Measurements from ENCODE around the gene KSR2. TPM values are rescaled to one million over a fixed set of nuclear protein-coding genes. Genes with fewer than 3 reads are reported as not detected.
"Not testable (repeated sequence)": the region's sequence is repeated elsewhere in the genome, so short reads cannot be mapped to it uniquely, and the experiment has no call there.

Gene KSR2
- total RNA-seq, 2 donors from 2014 or later = 0.02 to 0.04 TPM

GRCh38 chr12:117827660-117828059 lies 141.1 kb downstream of the KSR2 start:
- no peak overlapping the region for H3K27ac Mint-ChIP-seq
- peaks cover 12 to 24% of the 10 kb centered on the region in 2 donors for H3K9me3 Mint-ChIP-seq
- DNase-seq (ENCODE audit: low spot score in 2 of 2) = no peak
- no peak for ATAC-seq
- H3K36me3 Mint-ChIP-seq = peaks cover 9 to 12% of the 10 kb centered on the region in 2 donors

- DNase-seq (ENCODE audit: low spot score in 2 of 2) (no peak), ATAC-seq (no peak)
- Mint-ChIP-seq H3K27ac (no peak overlapping the region), H3K9me3 (peaks cover 12 to 26% of the 10 kb centered on the region in 2 donors), H3K36me3 (peaks cover 9 to 12% of the 10 kb centered on the region in 2 donors)
Observed at GRCh38 chr12:117825827-117826226, 143.0 kb downstream of the KSR2 start.

DNA sequence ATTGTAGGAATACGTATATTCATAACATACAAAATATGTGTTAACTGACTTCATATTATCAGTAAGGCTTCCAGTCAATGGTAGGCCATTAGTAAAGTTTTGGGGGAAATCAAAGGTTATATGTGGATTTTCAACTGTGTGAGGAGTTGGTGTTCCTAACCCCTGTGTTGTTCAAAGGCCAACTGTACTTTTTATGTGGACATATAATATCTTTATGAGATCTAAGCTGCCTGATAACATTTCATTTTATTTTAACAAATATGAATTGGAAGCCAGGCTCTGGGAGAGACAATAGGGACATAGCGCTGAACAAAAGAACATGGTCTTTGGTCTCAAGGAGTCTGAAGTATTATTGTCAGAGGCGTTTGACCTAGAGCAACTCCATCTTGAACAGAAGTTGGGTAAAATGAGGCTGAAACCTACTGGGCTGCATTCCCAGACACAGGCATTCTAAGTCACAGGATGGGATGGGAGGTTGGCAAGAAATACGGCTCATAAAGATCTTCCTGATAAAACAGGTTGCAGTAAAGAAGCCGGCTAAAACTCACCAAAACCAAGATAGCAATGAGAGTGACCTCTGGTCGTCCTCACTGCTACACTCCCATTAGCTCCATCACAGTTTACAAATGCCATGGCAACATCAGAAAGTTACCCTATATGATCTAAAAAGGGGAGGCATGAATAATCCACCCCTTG lies 147.2 kb downstream of the KSR2 start:
- H3K9me3 Mint-ChIP-seq = peaks cover 8 to 10% of the 10 kb centered on the region in 2 donors
- no peak overlapping the region for H3K27ac Mint-ChIP-seq
- no peaks in the 10 kb centered on the region for H3K36me3 Mint-ChIP-seq
- ATAC-seq (no peak), DNase-seq (ENCODE audit: low spot score in 2 of 2) (no peak)

DNA sequence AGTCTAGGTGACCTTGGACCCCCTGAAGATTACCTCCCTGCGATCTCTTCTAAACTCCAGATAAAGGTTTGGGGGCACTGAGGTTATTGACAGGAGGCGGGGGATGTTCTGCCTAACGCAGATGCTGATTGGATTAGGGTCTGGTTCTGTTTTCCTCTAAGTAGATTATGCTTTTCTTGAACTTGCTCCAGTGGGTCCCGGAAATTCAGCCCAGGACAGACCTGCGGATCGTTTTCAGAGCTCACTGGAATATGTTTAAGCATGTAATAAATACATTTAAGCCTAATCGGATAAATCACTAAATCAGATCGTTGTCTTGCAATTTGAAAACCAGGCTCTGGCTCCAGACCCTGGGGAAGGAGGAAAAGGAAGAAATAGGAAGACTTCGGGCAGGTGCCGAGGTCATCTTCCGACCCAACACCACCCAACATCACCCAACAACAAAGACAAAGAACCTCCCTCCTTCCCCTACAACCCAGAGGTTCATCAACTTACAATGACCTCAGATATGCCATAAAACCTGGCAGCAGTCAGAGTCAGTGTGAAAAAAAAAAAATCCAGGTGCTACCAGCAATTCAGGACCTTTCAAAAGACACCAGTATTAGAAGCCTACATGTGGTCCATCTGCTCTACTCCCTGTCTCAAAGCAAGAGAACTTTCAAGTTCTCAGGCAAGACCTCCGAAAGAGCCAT lies 148.4 kb downstream of the KSR2 start:
- peaks cover 9 to 14% of the 10 kb centered on the region in 2 donors for H3K9me3 Mint-ChIP-seq
- DNase-seq (ENCODE audit: low spot score in 2 of 2) (no peak), ATAC-seq (no peak)
- H3K27ac Mint-ChIP-seq = no peak overlapping the region
- no peaks in the 10 kb centered on the region for H3K36me3 Mint-ChIP-seq

DNA sequence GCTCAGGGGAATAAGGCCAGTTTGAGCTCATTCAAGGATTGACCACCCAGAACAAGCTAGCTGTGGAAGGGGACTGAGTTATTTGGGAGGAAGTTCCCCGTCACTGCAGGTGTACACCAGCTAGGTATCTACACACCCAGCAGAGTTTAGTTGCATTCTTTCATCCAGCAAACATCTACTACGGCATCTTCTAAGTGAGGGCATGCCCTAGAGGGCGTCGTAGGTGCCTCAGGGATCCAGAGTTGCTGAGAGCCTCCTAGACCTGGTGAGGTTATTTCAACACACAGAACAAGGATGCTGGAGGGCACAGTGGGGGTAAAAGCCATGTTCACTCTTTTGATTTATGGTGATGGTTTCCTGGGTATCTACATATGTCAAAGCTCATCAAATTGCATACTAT lies 149.6 kb downstream of the KSR2 start:
- Mint-ChIP-seq H3K27ac (no peak overlapping the region), H3K36me3 (no peaks in the 10 kb centered on the region), H3K9me3 (peaks cover 7 to 21% of the 10 kb centered on the region in 2 donors)
- ATAC-seq (no peak), DNase-seq (ENCODE audit: low spot score in 2 of 2) (no peak)

- DNase-seq (ENCODE audit: low spot score in 2 of 2) = no peak
- Mint-ChIP-seq H3K36me3 (no peaks in the 10 kb centered on the region), H3K9me3 (peaks cover 11 to 20% of the 10 kb centered on the region in 2 donors), H3K27ac (no peak overlapping the region)
- ATAC-seq = no peak
Observed at GRCh38 chr12:117818400-117818799, 150.4 kb downstream of the KSR2 start.

DNA sequence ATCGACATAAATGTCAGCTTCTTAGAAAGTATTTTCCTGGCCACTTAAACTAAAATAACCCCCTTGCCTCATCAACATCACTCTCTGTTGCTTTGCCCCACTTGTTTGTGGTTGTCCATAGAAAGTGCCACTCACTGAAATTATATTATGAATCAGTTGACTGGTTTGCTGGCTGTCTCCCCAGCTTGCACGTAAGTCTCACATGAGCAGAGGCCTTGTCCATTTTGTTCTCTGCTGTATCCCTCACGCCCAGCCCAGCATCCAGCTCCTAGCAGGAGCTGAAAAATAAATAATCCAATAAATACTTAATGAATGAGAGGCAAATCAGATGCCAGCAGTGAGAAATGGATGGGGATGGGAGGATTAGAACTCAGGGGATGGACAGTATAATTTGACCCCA lies 159.3 kb downstream of the KSR2 start:
- Mint-ChIP-seq H3K27ac (no peak overlapping the region), H3K9me3 (peaks cover 0 to 4% of the 10 kb centered on the region in 2 donors), H3K36me3 (no peaks in the 10 kb centered on the region)
- DNase-seq (ENCODE audit: low spot score in 2 of 2) (no peak), ATAC-seq (no peak)

DNA sequence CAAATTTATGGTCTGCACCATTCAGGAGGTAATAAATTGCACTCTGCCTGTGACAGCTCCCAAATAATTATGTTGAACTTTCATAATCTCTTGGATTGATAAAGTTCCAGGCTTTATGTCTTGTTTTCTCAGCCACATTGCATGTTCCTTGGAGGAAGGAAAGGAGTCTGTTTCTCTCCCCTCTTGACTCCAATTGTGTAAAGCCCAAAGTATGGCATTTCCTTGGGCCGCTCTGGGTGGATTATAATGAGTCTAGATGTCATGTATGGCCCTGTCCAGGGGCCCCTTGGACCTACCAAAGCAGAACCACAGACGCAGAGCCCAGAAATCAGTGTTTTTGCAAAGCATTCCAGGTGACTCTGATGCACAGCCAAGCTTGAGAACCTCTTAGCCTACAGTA lies 160.8 kb downstream of the KSR2 start:
- no peaks in the 10 kb centered on the region for H3K36me3 Mint-ChIP-seq
- no peaks in the 10 kb centered on the region for H3K9me3 Mint-ChIP-seq
- DNase-seq (ENCODE audit: low spot score in 2 of 2) (no peak), ATAC-seq (no peak)
- no peak overlapping the region for H3K27ac Mint-ChIP-seq

- Mint-ChIP-seq H3K36me3 (no peaks in the 10 kb centered on the region), H3K27ac (no peak overlapping the region), H3K9me3 (no peaks in the 10 kb centered on the region)
- no peak for DNase-seq (ENCODE audit: low spot score in 2 of 2)
- ATAC-seq = no peak
Observed at GRCh38 chr12:117807355-117807754, 161.4 kb downstream of the KSR2 start.

DNA sequence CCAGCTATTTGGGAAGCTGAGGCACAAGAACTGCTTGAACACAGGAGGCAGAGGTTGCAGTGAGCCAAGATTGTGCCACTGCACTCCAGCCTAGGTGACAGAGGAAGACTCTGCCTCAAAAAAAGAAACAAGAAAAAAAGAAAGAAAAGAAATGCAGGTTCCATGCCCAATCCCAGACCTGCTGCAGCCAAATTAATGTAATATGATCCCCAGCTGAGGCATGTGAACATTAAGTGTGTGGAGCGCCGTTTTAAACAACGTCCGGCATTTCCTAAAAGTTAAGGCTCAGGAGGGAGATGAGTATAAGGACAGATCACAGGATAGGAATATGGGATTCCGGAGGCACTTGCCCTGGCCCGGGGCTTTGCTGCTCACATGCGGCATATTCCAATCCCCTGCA lies 162.9 kb downstream of the KSR2 start:
- H3K27ac Mint-ChIP-seq = no peak overlapping the region
- no peak for ATAC-seq

GRCh38 chr12:117803001-117803400 lies 165.8 kb downstream of the KSR2 start:
- ATAC-seq (no peak), DNase-seq (ENCODE audit: low spot score in 2 of 2) (no peak)
- Mint-ChIP-seq H3K27ac (no peak overlapping the region), H3K9me3 (no peaks in the 10 kb centered on the region), H3K36me3 (no peaks in the 10 kb centered on the region)

More for the DNA sequence above, 162.9 kb downstream of the KSR2 start:
- H3K9me3 Mint-ChIP-seq = no peaks in the 10 kb centered on the region
- no peak for DNase-seq (ENCODE audit: low spot score in 2 of 2)
- H3K36me3 Mint-ChIP-seq = no peaks in the 10 kb centered on the region

DNA sequence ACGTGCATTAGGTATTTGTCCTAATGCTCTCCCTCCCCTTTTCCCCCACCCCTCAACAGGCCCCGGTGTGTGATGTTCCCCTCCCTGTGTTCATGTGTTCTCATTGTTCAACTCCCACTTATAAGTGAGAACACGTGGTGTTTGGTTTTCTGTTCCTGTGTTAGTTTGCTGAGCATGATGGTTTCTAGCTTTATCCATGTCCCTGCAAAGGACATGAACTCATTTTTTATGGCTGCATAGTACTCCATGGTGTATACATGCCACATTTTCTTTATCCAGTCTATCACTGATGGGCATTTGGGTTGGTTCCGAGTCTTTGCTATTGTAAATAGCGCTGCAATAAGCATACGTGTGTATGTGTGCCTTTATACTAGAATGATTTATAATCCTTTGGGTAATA lies 168.1 kb downstream of the KSR2 start:
- H3K27ac Mint-ChIP-seq; H3K36me3 Mint-ChIP-seq; ATAC-seq; H3K9me3 Mint-ChIP-seq; DNase-seq (ENCODE audit: low spot score in 2 of 2): not testable (repeated sequence)

GRCh38 chr12:117797202-117797601 lies 171.6 kb downstream of the KSR2 start:
- no peaks in the 10 kb centered on the region for H3K36me3 Mint-ChIP-seq
- no peak for DNase-seq (ENCODE audit: low spot score in 2 of 2)
- no peak overlapping the region for H3K27ac Mint-ChIP-seq
- H3K9me3 Mint-ChIP-seq = peaks cover 0 to 4% of the 10 kb centered on the region in 2 donors
- ATAC-seq = no peak

GRCh38 chr12:117792877-117793424 lies 175.8 kb downstream of the KSR2 start:
- Mint-ChIP-seq H3K27ac (no peak overlapping the region), H3K36me3 (no peaks in the 10 kb centered on the region), H3K9me3 (peaks cover 0 to 4% of the 10 kb centered on the region in 2 donors)
- DNase-seq (ENCODE audit: low spot score in 2 of 2) = no peak
- ATAC-seq = no peak

- peaks cover 0 to 4% of the 10 kb centered on the region in 2 donors for H3K9me3 Mint-ChIP-seq
- no peak overlapping the region for H3K27ac Mint-ChIP-seq
- no peaks in the 10 kb centered on the region for H3K36me3 Mint-ChIP-seq
Observed at GRCh38 chr12:117792471-117792870, 176.3 kb downstream of the KSR2 start.

DNA sequence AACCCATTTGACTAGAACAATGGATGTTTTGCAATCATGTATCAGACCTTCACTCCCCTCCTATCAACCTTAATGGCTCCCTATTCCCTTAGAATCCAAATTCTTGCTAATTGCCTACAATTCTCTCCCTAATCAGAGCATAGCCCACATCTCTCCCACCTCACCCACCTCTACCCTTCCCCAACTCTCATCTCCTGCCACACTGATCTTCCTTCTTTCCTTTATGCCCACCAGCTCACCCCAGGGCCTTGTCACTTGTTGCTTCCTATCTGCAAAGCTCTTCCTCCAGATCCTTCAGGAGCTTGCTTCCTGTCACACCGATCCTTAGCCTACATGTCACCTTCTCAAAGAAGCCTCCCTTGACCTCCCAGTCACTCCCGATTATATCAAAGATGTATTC lies 177.8 kb downstream of the KSR2 start:
- ATAC-seq = no peak
- Mint-ChIP-seq H3K9me3 (peaks cover 3 to 5% of the 10 kb centered on the region in 2 donors), H3K27ac (no peak overlapping the region), H3K36me3 (no peaks in the 10 kb centered on the region)
- DNase-seq (ENCODE audit: low spot score in 2 of 2) = no peak

More at GRCh38 chr12:117792471-117792870, 176.3 kb downstream of the KSR2 start:
- DNase-seq (ENCODE audit: low spot score in 2 of 2) (no peak), ATAC-seq (no peak)

GRCh38 chr12:117790198-117790597 lies 178.6 kb downstream of the KSR2 start:
- peaks cover 3 to 5% of the 10 kb centered on the region in 2 donors for H3K9me3 Mint-ChIP-seq
- DNase-seq (ENCODE audit: low spot score in 2 of 2) (no peak), ATAC-seq (no peak)
- no peaks in the 10 kb centered on the region for H3K36me3 Mint-ChIP-seq
- no peak overlapping the region for H3K27ac Mint-ChIP-seq
